KG1 (cell line): ENCODE measurements around the gene CPXM2.

ENCODE experiments used
- DNase-seq: peaks from one replicate; lab custom pipeline; 2025; lab: John Stamatoyannopoulos, UW

Gene CPXM2

GRCh38 chr10:123848564-123849457 lies 42.8 kb downstream of the CPXM2 start:
- DNase-seq = no peak

- no peak for DNase-seq
These were observed 43.7 kb downstream of the CPXM2 start for GRCh38 chr10:123847686-123848432.

DNA sequence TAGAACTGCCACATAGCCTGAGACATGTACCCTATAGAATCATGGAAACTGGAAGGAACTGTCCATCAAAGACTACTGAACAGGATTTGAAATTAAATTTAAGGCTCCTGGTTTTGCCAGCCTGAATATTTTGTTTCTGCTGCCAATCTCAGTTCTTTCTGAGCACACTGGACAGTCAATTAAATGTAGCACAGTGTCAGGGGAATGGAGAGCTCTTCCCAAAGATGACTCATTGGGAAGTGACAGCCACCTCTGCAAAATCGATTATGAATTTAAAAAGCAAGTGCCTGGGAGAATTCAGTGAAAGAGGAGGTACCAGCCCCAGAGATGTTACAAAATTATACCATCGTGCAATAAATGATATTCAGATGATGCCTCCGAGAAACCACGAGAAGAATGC lies 47.8 kb downstream of the CPXM2 start:
- no peak for DNase-seq

GRCh38 chr10:123842692-123843385 lies 48.8 kb downstream of the CPXM2 start:
- no peak for DNase-seq

DNA sequence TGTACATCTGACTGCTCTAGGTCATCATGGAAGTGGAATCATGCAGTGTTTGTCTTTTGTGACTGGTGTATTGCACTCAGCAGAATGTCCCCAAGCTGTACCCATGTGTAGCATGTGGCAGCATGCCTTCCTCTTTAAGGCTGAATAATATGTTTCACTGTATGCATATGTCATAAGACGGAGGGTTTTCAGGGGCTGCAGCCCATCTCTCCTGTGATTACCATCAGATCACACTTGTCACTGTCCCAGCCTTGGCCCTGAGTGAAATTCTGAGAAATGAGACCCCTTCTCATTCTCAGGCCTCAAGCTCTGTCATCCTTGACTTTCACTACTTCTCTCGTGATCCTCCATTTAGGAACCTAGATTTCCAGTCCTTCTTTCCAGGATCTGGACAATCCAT lies 50.0 kb downstream of the CPXM2 start:
- no peak for DNase-seq

- DNase-seq = no peak
These were observed 50.5 kb downstream of the CPXM2 start for GRCh38 chr10:123841115-123841514.

- no peak for DNase-seq
These were observed 50.9 kb downstream of the CPXM2 start for GRCh38 chr10:123840714-123841113.

- no peak for DNase-seq
These were observed 52.9 kb downstream of the CPXM2 start for GRCh38 chr10:123838596-123839310.

DNA sequence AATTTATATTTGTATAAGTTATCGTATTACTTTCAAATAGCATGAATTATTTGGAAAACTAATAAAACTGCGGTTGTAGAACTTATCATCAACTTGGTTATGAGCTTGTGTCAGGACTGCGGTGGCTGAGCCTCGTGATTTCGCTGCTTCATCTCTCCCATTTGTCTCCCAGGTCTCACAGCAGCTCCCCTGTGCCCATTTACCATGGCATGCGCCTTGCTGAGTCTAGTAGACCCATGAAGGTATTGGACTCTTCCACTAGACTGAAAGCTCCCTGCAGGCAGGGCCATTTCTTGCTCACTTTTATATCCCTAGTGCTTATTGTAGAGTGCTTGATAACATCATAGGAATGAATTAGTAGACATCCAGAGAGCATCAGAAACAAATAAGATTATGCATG lies 53.9 kb downstream of the CPXM2 start:
- DNase-seq = no peak

- no peak for DNase-seq
These were observed 55.0 kb downstream of the CPXM2 start for GRCh38 chr10:123836418-123837145.

DNA sequence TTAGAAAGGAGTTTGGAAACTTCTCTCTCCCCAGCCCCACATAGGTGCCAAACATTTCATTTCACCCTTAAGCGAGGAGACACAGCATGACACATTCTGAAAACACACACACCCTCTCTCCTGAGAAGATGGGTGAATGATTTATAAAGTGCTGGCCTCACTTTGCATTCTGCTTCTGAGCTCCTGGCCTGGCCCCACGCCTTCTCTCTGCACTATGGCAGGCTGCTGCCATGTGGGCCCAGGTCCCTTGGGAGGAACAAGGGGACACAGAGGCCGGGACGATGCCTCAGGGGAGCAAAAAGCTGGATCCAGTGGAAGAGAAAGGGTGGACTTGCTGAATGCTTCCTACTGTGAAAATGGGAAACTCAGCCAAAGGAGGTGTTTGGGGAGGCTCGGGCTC lies 56.0 kb downstream of the CPXM2 start:
- DNase-seq = no peak

DNA sequence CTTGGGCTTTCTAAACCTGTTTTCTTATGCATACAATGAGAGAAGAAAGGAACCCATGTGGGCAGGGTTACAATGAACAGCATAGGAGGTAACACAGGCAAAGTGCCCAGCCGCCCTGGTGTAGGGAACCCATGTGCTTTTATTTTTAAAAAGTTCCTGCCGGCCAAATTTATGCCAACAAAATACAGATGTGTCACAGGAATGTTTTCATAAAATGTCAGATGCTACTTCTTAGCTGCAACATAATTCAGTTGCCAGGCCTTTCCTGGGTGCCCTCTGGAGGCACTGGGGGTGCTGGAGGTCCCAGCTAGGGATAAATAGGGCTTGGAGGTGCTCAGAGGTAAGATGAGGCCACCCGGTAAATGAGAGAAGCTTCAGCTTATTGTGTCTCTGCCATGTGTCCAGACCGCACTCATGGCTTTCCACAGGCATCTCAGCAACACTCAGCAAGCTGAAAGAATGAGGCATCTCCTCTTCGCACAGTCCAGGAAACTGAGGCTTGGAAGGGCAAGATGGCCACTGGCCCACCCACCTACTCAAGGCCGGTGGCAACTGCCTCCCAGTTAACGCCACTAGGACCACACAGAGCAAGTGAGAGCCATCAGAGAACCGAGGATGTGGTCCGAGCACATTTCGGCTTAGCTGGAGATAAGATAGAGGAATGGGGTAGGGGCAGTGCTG lies 58.3 kb downstream of the CPXM2 start:
- no peak for DNase-seq

DNA sequence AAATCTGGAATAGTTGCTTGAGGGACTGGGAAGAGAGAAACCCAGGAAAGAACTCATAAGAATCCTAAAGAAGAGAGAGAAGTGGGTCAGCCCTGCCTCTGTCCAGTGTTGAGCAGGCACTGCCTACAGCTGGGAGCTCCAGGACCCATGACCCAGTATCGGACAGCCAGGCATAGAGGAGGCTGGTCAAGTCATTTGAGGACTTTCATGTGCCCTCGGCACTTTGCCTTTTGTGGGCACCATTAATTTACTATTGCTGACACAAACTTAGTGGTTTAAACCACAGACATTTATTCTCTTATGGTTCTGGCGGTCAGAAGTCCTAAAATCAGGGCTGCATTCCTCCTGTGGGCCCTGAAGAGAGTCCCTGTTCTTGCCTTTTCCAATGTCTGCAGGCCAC lies 60.3 kb downstream of the CPXM2 start:
- DNase-seq = no peak

GRCh38 chr10:123821136-123821535 lies 70.5 kb downstream of the CPXM2 start:
- DNase-seq = no peak

DNA sequence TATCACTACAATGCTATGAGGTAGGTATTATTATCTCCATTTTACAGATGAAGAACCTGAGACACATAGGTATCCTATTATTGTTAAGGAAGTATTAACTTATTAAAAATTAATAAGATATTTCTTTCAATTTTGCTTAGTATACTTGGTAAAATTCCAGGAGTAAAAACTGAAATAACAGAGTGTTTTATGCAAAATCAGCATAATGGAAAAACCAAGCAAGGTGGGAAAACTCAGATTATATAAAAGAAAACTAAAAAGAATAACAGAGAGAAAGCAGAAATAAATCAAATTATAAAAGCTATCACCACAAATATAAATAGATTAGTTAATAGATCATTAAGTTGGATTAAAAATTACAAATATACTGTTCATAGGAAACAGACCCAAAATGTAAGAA lies 82.0 kb downstream of the CPXM2 start:
- DNase-seq = no peak

DNA sequence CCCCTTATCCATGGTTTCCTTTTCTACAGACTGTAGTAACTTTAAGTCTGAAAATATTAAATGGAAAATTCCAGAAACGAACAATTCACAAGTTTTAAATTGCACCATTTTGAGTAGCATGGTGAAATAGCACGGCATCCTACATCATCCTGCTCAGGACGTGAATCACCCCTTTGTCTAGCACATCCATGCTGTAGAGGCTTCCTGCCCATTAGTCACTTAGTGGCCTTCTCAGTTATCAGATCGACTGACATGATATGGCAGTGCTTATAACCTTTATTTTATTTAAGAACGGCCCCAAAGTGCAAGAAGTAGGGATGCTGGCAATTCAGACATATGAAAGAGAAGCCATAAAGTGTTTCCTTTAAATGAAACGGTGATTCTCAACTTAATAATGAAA lies 82.7 kb downstream of the CPXM2 start:
- DNase-seq = no peak

GRCh38 chr10:123808286-123808685 lies 83.3 kb downstream of the CPXM2 start:
- no peak for DNase-seq

DNA sequence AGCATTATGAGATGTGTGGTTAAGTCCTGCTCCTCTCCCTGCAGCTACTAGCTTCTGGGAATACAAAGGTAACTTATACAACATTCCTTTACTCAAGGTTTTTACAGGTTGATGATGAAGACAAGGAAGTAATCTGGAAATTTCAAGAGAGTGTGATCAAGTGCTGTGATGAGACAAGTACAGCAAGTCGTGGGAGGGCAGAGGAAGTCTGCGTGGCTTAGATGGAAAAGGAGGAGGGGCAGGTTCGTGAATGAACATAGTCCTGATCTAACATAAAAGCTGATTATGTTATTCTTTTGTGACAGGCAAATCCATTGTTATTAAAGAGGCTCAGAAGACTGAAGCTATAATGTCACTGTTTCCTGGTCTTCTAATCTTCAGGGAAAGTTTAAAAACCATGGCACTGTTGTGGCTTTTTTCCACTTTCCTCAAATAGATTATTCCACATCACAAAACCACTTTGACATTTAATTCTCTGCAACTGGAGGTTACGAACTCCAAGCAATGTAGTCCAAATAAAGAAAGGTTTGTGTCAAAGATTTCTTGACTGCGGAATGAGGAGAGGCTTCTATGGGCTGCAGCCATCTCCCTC lies 84.1 kb downstream of the CPXM2 start:
- DNase-seq = no peak

GRCh38 chr10:123804716-123805115 lies 86.9 kb downstream of the CPXM2 start:
- no peak for DNase-seq

DNA sequence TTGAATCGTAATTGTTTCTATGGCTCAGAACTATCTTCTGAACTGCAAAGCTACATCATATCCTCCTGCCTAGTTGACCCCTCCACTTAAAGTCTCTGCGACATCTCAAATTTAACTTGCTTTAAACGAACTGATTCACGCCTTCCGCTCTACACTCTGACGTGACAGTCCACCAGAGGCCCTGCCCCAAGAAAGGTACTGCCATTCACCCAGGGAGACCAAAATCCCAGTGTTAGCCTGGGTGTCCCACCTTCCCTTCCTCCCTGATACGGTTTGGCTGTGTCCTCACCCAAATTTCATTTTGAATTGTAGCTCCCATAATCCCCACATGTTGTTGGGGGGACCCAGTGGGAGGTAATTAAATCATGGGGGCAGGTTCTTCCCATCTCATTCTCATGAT lies 90.8 kb downstream of the CPXM2 start:
- no peak for DNase-seq
